ENCODE data around the gene KCND3.

GRCh38 chr1:111879081-111879480, 110.4 kb downstream of the KCND3 start:
- TF ChIP-seq POLR2A (IDR thresholded peaks at IDR 0.05; ENCODE audit: low read depth, low read length) (no peak), CTCF (conservative IDR thresholded peaks at IDR 0.05; ENCODE audit: low read depth, low read length) (no peak), SMC3 (IDR thresholded peaks at IDR 0.05; ENCODE audit: low read depth, low read length) (no peak), USF2 (IDR thresholded peaks at IDR 0.05; ENCODE audit: low read depth, low read length) (no peak), MAZ (IDR thresholded peaks at IDR 0.05; ENCODE audit: borderline replicate concordance, low read depth, low read length) (no peak), RCOR1 (IDR thresholded peaks at IDR 0.05; ENCODE audit: insufficient replicate concordance, low read length) (no peak), RAD21 (IDR thresholded peaks at IDR 0.05; ENCODE audit: low read length) (no peak), FOS (IDR thresholded peaks at IDR 0.05; ENCODE audit: low read depth, low read length) (no peak)

Measured in IMR-90 (cell line).